ENCODE results near the gene NPAS3. TPM values are rescaled to one million over a fixed set of nuclear protein-coding genes. Genes with fewer than 3 reads are reported as not detected.

The NPAS3 gene
- total RNA-seq, 2 donors from 2014 or later: 1.1 to 1.8 TPM

GRCh38 chr14:33019346-33019745 is 80.7 kb downstream of the NPAS3 start:
- DNase-seq (ENCODE audit: low spot score): no peak
- Histone ChIP-seq H3K4me1 (replicated peaks) (no peaks in the 10 kb centered on the region), H3K27me3 (replicated peaks; ENCODE audit: insufficient read depth) (no peaks in the 10 kb centered on the region), H3K4me3 (no peak overlapping the region), H3K27ac (no peak overlapping the region), H3K9me3 (no peaks in the 10 kb centered on the region), H3K36me3 (no peaks in the 10 kb centered on the region)
- no peak for TF ChIP-seq POLR2AphosphoS5 (IDR thresholded peaks at IDR 0.05)
- no peak for TF ChIP-seq CTCF (IDR thresholded peaks at IDR 0.05)
- no peak for TF ChIP-seq POLR2A (IDR thresholded peaks at IDR 0.05)
- WGBS: 73% methylated on average over 3 of the region's 3 CpGs
- intact Hi-C loops (cut with DNase I): no loop called here

DNA sequence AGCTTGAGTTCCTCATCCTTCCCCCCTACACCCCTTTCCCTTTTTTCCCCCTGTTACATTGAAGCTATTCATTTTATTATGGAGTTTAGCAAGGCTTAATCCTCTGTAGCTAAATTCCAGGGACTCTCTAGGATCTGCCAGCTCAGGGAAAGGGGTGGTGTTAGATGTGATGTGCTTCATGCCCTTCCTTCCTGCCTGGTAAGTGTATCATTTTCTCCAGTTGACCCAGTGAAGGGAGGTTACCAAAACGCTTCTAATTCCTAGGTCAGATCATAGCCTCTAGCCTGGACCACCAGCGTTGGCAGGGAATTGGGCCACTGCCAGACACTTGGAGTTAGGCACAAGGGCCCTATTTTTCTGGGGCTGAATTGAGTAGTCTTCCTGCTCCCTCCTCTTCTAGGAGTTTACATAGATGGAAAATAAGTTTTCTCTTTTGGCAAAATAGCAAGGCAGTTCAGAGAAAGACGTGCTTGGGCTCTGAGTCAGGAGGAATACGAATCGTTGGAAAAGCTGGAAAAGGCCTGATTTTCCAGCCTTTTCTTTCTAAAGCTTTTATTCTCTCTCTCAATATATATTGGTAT is 88.3 kb downstream of the NPAS3 start:
- H3K27me3 ChIP-seq (replicated peaks; ENCODE audit: insufficient read depth): no peaks in the 10 kb centered on the region
- no peak for DNase-seq (ENCODE audit: low spot score)
- no peak overlapping the region for H3K27ac ChIP-seq
- H3K4me1 ChIP-seq (replicated peaks): no peaks in the 10 kb centered on the region
- intact Hi-C loops (cut with DNase I): no loop called here
- no peak overlapping the region for H3K4me3 ChIP-seq
- H3K9me3 ChIP-seq: no peaks in the 10 kb centered on the region
- no peaks in the 10 kb centered on the region for H3K36me3 ChIP-seq
- WGBS: 64% methylated on average over 5 of the region's 5 CpGs
- TF ChIP-seq POLR2AphosphoS5 (IDR thresholded peaks at IDR 0.05) (no peak), CTCF (IDR thresholded peaks at IDR 0.05) (no peak), POLR2A (IDR thresholded peaks at IDR 0.05) (no peak)

DNA sequence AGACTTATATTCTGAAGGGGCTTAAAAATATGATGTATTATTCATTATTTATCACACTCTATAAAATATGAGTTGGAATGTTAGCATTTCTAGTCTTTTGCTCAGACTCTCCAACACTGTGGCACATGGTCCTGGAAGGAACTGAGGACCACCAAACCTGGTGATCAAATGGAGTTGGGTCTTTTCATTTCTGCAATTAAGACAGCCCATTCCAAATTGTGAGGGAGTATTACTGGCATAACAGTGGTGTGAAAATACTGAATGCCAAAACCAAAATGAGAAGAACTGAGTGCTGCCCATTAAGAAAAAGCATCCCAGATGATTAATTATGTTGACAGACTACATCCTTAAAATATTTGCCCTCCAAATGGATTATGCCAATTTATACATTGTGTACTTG is 90.8 kb downstream of the NPAS3 start:
- H3K9me3 ChIP-seq: no peaks in the 10 kb centered on the region
- intact Hi-C loops (cut with DNase I): no loop called here
- no peak overlapping the region for H3K4me3 ChIP-seq
- no peak for DNase-seq (ENCODE audit: low spot score)
- H3K27ac ChIP-seq: no peak overlapping the region
- H3K4me1 ChIP-seq (replicated peaks): no peaks in the 10 kb centered on the region
- H3K36me3 ChIP-seq: no peaks in the 10 kb centered on the region
- TF ChIP-seq POLR2AphosphoS5 (IDR thresholded peaks at IDR 0.05): no peak
- TF ChIP-seq POLR2A (IDR thresholded peaks at IDR 0.05): no peak
- no peak for TF ChIP-seq CTCF (IDR thresholded peaks at IDR 0.05)
- no peaks in the 10 kb centered on the region for H3K27me3 ChIP-seq (replicated peaks; ENCODE audit: insufficient read depth)

DNA sequence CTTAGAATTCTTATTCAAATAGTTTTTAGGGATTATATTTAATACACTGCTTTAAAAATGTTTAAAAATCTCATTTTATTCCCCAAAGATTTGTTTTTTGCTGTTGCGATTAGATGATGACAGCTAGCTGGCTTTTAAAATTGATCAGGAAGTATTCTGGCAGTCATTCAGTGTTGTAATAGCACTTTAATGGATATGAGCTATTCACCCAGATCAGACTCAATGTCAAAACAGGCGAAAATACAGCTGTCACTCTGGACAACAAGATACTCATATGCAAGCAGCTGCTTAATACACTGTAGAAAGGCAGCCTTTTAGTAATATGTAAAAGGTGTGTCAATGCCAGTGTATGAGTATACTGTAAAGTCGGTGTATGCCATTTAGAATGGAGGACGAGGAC is 91.7 kb downstream of the NPAS3 start:
- Histone ChIP-seq H3K4me1 (replicated peaks) (no peaks in the 10 kb centered on the region), H3K36me3 (no peaks in the 10 kb centered on the region), H3K27me3 (replicated peaks; ENCODE audit: insufficient read depth) (no peaks in the 10 kb centered on the region), H3K27ac (no peak overlapping the region), H3K4me3 (no peak overlapping the region), H3K9me3 (no peaks in the 10 kb centered on the region)
- intact Hi-C loops (cut with DNase I): no loop called here
- no peak for DNase-seq (ENCODE audit: low spot score)
- WGBS: 81% methylated on average over 4 of the region's 4 CpGs
- TF ChIP-seq POLR2A (IDR thresholded peaks at IDR 0.05) (no peak), CTCF (IDR thresholded peaks at IDR 0.05) (no peak), POLR2AphosphoS5 (IDR thresholded peaks at IDR 0.05) (no peak)

- WGBS: 91% methylated on average over 5 of the region's 5 CpGs
- no peak overlapping the region for H3K27ac ChIP-seq
- H3K9me3 ChIP-seq: no peaks in the 10 kb centered on the region
- H3K4me3 ChIP-seq: no peak overlapping the region
- no peak for DNase-seq (ENCODE audit: low spot score)
- H3K36me3 ChIP-seq: no peaks in the 10 kb centered on the region
- no peak for TF ChIP-seq POLR2A (IDR thresholded peaks at IDR 0.05)
- TF ChIP-seq POLR2AphosphoS5 (IDR thresholded peaks at IDR 0.05): no peak
- intact Hi-C loops (cut with DNase I): no loop called here
- no peaks in the 10 kb centered on the region for H3K27me3 ChIP-seq (replicated peaks; ENCODE audit: insufficient read depth)
- H3K4me1 ChIP-seq (replicated peaks): no peaks in the 10 kb centered on the region
Measured at GRCh38 chr14:33035416-33036194, 96.9 kb downstream of the NPAS3 start.
